HepG2 (cell line): ENCODE data around the gene CENPE. TPM values are rescaled to one million over a fixed set of nuclear protein-coding genes. Genes with fewer than 3 reads are reported as not detected.
A peak's percentile ranks its signal among the peaks of the same experiment; 100 is the strongest.

Source experiments
- ATF3 ChIP-seq: sonication (generic); formaldehyde crosslinking; IDR thresholded peaks from 2 replicates; pipeline ENCODE4 v1.4.0; 2020; ENCODE audit warnings: missing genetic modification reagents
- BHLHE40 ChIP-seq: IDR thresholded peaks from 2 replicates; pipeline ENCODE4 v1.6.1; 2011; ENCODE audit warnings: low read length, improper control_type of control experiment
- GPN1 ChIP-seq: sonication (generic); formaldehyde crosslinking; IDR thresholded peaks from 2 replicates; pipeline ENCODE4 v1.5.1; 2020; ENCODE audit warnings: missing genetic modification reagents, borderline replicate concordance
- HDAC2 ChIP-seq: sonication (generic); formaldehyde crosslinking; IDR thresholded peaks from 2 replicates; pipeline ENCODE4 v1.4.0; 2020; ENCODE audit warnings: missing genetic modification reagents
- HNF4G ChIP-seq, 2 experiments: sonication (generic) in 1 of 2; formaldehyde crosslinking in 1 of 2; IDR thresholded peaks; 2 replicates each; pipeline versions ENCODE4 v1.4.0 to v1.6.1; 2011 to 2020; ENCODE audit warnings: borderline replicate concordance in 2 of 2, low read depth in 2 of 2, mild to moderate bottlenecking in 2 of 2, low read length in 1 of 2, missing genetic modification reagents in 1 of 2, moderate library complexity in 1 of 2
- KLF13 ChIP-seq: sonication (generic); formaldehyde crosslinking; IDR thresholded peaks from 2 replicates; pipeline ENCODE4 v1.4.0; 2020; ENCODE audit warnings: mild to moderate bottlenecking, missing genetic modification reagents
- KMT2A ChIP-seq: sonication (generic); formaldehyde crosslinking; IDR thresholded peaks from 2 replicates; pipeline ENCODE4 v1.4.0; 2020; ENCODE audit warnings: missing genetic modification reagents
- NAIF1 ChIP-seq: sonication (generic); formaldehyde crosslinking; IDR thresholded peaks from 2 replicates; pipeline ENCODE4 v1.5.0; 2020; ENCODE audit warnings: mild to moderate bottlenecking, missing genetic modification reagents, borderline replicate concordance
- NPAS2 ChIP-seq: sonication (generic); formaldehyde crosslinking; IDR thresholded peaks from 2 replicates; pipeline ENCODE4 v1.8.0; 2022; ENCODE audit warnings: mild to moderate bottlenecking, missing genetic modification reagents, borderline replicate concordance
- REL ChIP-seq: sonication (generic); formaldehyde crosslinking; conservative IDR thresholded peaks from 2 replicates; pipeline ENCODE4 v1.8.0; 2022; ENCODE audit warnings: mild to moderate bottlenecking, missing genetic modification reagents, moderate library complexity
- RELA ChIP-seq: sonication (generic); formaldehyde crosslinking; IDR thresholded peaks from 2 replicates; pipeline ENCODE4 v1.4.0; 2020; ENCODE audit warnings: missing genetic modification reagents
- REST ChIP-seq, 2 experiments: IDR thresholded peaks; 2 replicates each; pipeline ENCODE4 v1.6.1; 2011 to 2012; ENCODE audit warnings: low read length in 2 of 2, borderline replicate concordance in 1 of 2, low read depth in 1 of 2, mild to moderate bottlenecking in 1 of 2, moderate library complexity in 1 of 2
- SNAPC2 ChIP-seq: sonication (generic); formaldehyde crosslinking; IDR thresholded peaks from 2 replicates; pipeline ENCODE4 v1.8.1; 2022; ENCODE audit warnings: mild to moderate bottlenecking, missing genetic modification reagents
- SRY ChIP-seq: sonication (generic); formaldehyde crosslinking; IDR thresholded peaks from 2 replicates; pipeline ENCODE4 v1.8.0; 2022; ENCODE audit warnings: mild to moderate bottlenecking, missing genetic modification reagents
- ZBTB3 ChIP-seq: sonication (generic); formaldehyde crosslinking; IDR thresholded peaks from 2 replicates; pipeline ENCODE4 v1.4.0; 2020; ENCODE audit warnings: low read depth, mild to moderate bottlenecking, moderate library complexity, missing genetic modification reagents, borderline replicate concordance
- ZNF121 ChIP-seq: sonication (generic); formaldehyde crosslinking; IDR thresholded peaks from 2 replicates; pipeline ENCODE4 v1.5.0; 2020; ENCODE audit warnings: mild to moderate bottlenecking, missing genetic modification reagents
- ZNF18 ChIP-seq: sonication (generic); formaldehyde crosslinking; IDR thresholded peaks from 2 replicates; pipeline ENCODE4 v1.8.0; 2022; ENCODE audit warnings: mild to moderate bottlenecking, missing genetic modification reagents; ENCODE audit not compliant: insufficient replicate concordance
- ZNF20 ChIP-seq: sonication (generic); formaldehyde crosslinking; IDR thresholded peaks from 2 replicates; pipeline ENCODE4 v1.4.0; 2020; ENCODE audit warnings: mild to moderate bottlenecking, moderate library complexity, missing genetic modification reagents
- ZNF383 ChIP-seq: sonication (generic); formaldehyde crosslinking; IDR thresholded peaks from 2 replicates; pipeline ENCODE4 v1.4.0; 2020; ENCODE audit warnings: missing genetic modification reagents, mild to moderate bottlenecking, borderline replicate concordance
- ZNF710 ChIP-seq: sonication (generic); formaldehyde crosslinking; IDR thresholded peaks from 2 replicates; pipeline ENCODE4 v1.5.0; 2020; ENCODE audit warnings: mild to moderate bottlenecking, missing genetic modification reagents, borderline replicate concordance
- ZNF878 ChIP-seq: sonication (generic); formaldehyde crosslinking; IDR thresholded peaks from 2 replicates; pipeline ENCODE4 v1.8.1; 2023; ENCODE audit warnings: mild to moderate bottlenecking, missing genetic modification reagents, moderate library complexity
- ZZZ3 ChIP-seq: sonication (generic); formaldehyde crosslinking; IDR thresholded peaks from 2 replicates; pipeline ENCODE4 v1.4.0; 2020; ENCODE audit warnings: missing genetic modification reagents, mild to moderate bottlenecking, borderline replicate concordance
- polyA plus RNA-seq, 8 experiments: library from polyadenylated mRNA; depleted of rRNA in 3 of 8; stranded (reverse) in 7 of 8; unstranded in 1 of 8; fragments of >200 nt; fragmentation: Illumina TruSeq in 4 of 8; extraction: Trizol in 4 of 8; gene quantifications; 2 replicates each; pipeline versions ENCODE4 v1.2.1 to v1.2.3, GENCODE V29; 2011 to 2016; ENCODE audit warnings: low read depth in 4 of 8, missing spikeins in 1 of 8, mixed read lengths in 1 of 8; ENCODE audit not compliant: insufficient read depth in 1 of 8
- total RNA-seq, 5 experiments: library from RNA; depleted of rRNA; stranded (reverse); fragments of >200 nt; fragmentation: Illumina TruSeq; extraction: Trizol; gene quantifications; 2 replicates each; pipeline ENCODE4 v1.2.3, GENCODE V29; 2016; ENCODE audit warnings: low read depth in 1 of 5

Gene CENPE
- total and polyA plus RNA-seq, 2 of the 13 experiments (the other 11 are each of a cell fraction or from before 2014, with no cell fraction given): 2.1 to 19.8 TPM

DNA sequence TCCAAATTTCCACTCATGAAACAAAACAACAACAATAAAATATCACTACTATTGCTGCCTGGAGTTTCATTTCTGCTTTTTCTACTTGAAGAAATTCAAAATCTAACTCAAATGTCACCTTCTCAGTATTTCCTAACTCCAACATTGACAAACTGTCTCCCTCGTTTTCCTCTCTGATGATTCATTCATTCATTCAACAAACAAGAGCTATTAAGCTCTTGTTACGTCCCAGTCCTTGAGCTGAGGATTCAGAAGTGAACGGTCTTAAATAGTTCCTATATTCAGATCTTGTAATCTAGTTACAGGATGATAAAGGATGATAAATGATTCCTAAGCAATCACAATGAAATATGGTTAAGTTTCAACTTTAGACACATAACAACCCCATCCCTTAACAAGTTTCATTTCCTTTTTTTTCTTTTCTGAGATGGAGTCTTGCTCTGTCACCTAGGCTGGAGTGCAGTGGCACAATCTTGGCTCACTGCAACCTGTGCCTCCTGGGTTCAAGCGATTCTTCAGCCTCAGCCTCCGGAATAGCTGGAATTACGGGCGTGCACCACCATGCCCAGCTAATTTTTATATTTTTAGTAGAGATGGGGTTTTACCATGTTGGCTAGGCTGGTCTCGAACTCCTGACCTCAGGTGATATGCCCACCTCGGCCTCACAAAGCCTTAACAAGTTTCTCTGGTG is 123.3 kb downstream of the CENPE start (continued):
- TF ChIP-seq ZNF18 (no peak), ZNF710 (no peak), ZBTB3 (CRISPR knock-in tag) (no peak), ZZZ3 (no peak), ZNF383 (no peak), HNF4G (IDR thresholded peaks at IDR 0.05; ENCODE audit: borderline replicate concordance, low read depth, low read length) (no peak), HNF4G (CRISPR knock-in tag; IDR thresholded peaks at IDR 0.05; ENCODE audit: borderline replicate concordance, low read depth) (no peak), ATF3 (CRISPR knock-in tag) (no peak), REL (CRISPR knock-in tag) (no peak), ZNF878 (0 out of 2 replicates have a peak, but pooled peaks have one; percentile 8), BHLHE40 (no peak), SRY (CRISPR knock-in tag) (no peak), SNAPC2 (CRISPR knock-in tag) (no peak), KLF13 (CRISPR knock-in tag) (no peak), ZNF121 (no peak), NPAS2 (CRISPR knock-in tag) (no peak), KMT2A (CRISPR knock-in tag) (no peak), GPN1 (no peak), ZNF20 (CRISPR knock-in tag) (no peak), REST (IDR thresholded peaks at IDR 0.05; ENCODE audit: borderline replicate concordance in 1 of 2, low read depth in 1 of 2, low read length in 2 of 2) (no peak), RELA (CRISPR knock-in tag) (no peak), HDAC2 (CRISPR knock-in tag) (no peak), NAIF1 (no peak)
